Liver (tissue), 9 donors: ENCODE results near the gene FOXO6. TPM values are rescaled to one million over a fixed set of nuclear protein-coding genes. Genes with fewer than 3 reads are reported as not detected.

Experiments used
- DNase-seq: peaks from one replicate; pipeline ENCODE4 v3.0.0-alpha.2; 2017; ENCODE audit warnings: low spot score
- H3K27ac ChIP-seq, 2 donors: one replicate each; pipeline ENCODE4 v1.7.0; 2013; ENCODE audit warnings: inconsistent platforms in 2 of 2, low read length in 2 of 2, control low read depth in 1 of 2, low read depth in 1 of 2, mild to moderate bottlenecking in 1 of 2
- H3K27me3 ChIP-seq, 4 donors: one replicate each; pipeline versions ENCODE4 v1.6.1 to v1.7.0; 2013; ENCODE audit warnings: low read length in 3 of 4, inconsistent platforms in 1 of 4, mild to moderate bottlenecking in 1 of 4, moderate library complexity in 1 of 4; ENCODE audit not compliant: control insufficient read depth in 4 of 4, insufficient read depth in 4 of 4
- H3K36me3 ChIP-seq, 4 donors: one replicate each; pipeline versions ENCODE4 v1.6.1 to v1.7.0; 2013; ENCODE audit warnings: low read length in 3 of 4, mild to moderate bottlenecking in 3 of 4, low read depth in 1 of 4, moderate library complexity in 1 of 4; ENCODE audit not compliant: control insufficient read depth in 4 of 4, insufficient read depth in 3 of 4
- H3K4me1 ChIP-seq, 4 donors: one replicate each; pipeline versions ENCODE4 v1.6.1 to v1.7.0; 2013; ENCODE audit warnings: low read length in 3 of 4, mild to moderate bottlenecking in 3 of 4, moderate library complexity in 1 of 4; ENCODE audit not compliant: control insufficient read depth in 4 of 4, insufficient read depth in 4 of 4
- H3K4me3 ChIP-seq, 3 donors: one replicate each; pipeline versions ENCODE4 v1.6.1 to v1.7.0; 2013; ENCODE audit warnings: low read length in 3 of 3, control low read depth in 1 of 3, low read depth in 1 of 3, mild to moderate bottlenecking in 1 of 3
- H3K9ac ChIP-seq, 2 donors: one replicate each; pipeline ENCODE4 v1.7.0; 2013; ENCODE audit warnings: low read length in 2 of 2, mild to moderate bottlenecking in 2 of 2, moderate library complexity in 2 of 2, control low read depth in 1 of 2, low read depth in 1 of 2
- H3K9me3 ChIP-seq, 4 donors: one replicate each; pipeline versions ENCODE4 v1.6.1 to v1.7.0; 2013; ENCODE audit warnings: low read length in 3 of 4; ENCODE audit not compliant: control insufficient read depth in 4 of 4
- ATF3 ChIP-seq: IDR thresholded peaks from 2 replicates; pipeline ENCODE4 v1.6.1; 2016; ENCODE audit warnings: antibody characterized with exemption
- EGR1 ChIP-seq, 2 donors: IDR thresholded peaks; 2 replicates each; pipeline ENCODE4 v1.6.1; 2016 to 2018; ENCODE audit warnings: antibody characterized with exemption in 2 of 2, low read depth in 2 of 2
- FOXA1 ChIP-seq: IDR thresholded peaks from 2 replicates; pipeline ENCODE4 v1.6.1; 2016; ENCODE audit warnings: antibody characterized with exemption
- FOXA2 ChIP-seq: IDR thresholded peaks from 2 replicates; pipeline ENCODE4 v1.6.1; 2016; ENCODE audit warnings: antibody characterized with exemption
- GABPA ChIP-seq, 2 donors: IDR thresholded peaks in 1 of 2; conservative IDR thresholded peaks in 1 of 2; 2 replicates each; pipeline ENCODE4 v1.6.1; 2016; ENCODE audit warnings: antibody characterized with exemption in 2 of 2, mild to moderate bottlenecking in 1 of 2, moderate library complexity in 1 of 2
- HNF4G ChIP-seq: IDR thresholded peaks from 2 replicates; pipeline ENCODE4 v1.6.1; 2016; ENCODE audit warnings: antibody characterized with exemption
- JUND ChIP-seq, 2 donors: IDR thresholded peaks; 2 replicates each; pipeline ENCODE4 v1.6.1; 2016; ENCODE audit warnings: antibody characterized with exemption in 2 of 2
- MAX ChIP-seq: IDR thresholded peaks from 2 replicates; pipeline ENCODE4 v1.6.1; 2016; ENCODE audit warnings: antibody characterized with exemption
- NR2F2 ChIP-seq: IDR thresholded peaks from 2 replicates; pipeline ENCODE4 v1.6.1; 2016; ENCODE audit warnings: antibody characterized with exemption
- RAD21 ChIP-seq, 2 donors: IDR thresholded peaks; 2 replicates each; pipeline ENCODE4 v1.6.1; 2016; ENCODE audit warnings: antibody characterized with exemption in 2 of 2, mild to moderate bottlenecking in 2 of 2
- REST ChIP-seq: IDR thresholded peaks from 2 replicates; pipeline ENCODE4 v1.6.1; 2016; ENCODE audit warnings: antibody characterized with exemption, mild to moderate bottlenecking
- RXRA ChIP-seq, 2 donors: IDR thresholded peaks; 2 replicates each; pipeline ENCODE4 v1.6.1; 2017 to 2018; ENCODE audit warnings: antibody characterized with exemption in 2 of 2, mild to moderate bottlenecking in 1 of 2
- TAF1 ChIP-seq: conservative IDR thresholded peaks from 2 replicates; pipeline ENCODE4 v1.6.1; 2016; ENCODE audit warnings: antibody characterized with exemption, mild to moderate bottlenecking
- ZBTB33 ChIP-seq: IDR thresholded peaks from 2 replicates; pipeline ENCODE4 v1.6.1; 2016; ENCODE audit warnings: antibody characterized with exemption
- WGBS: extraction: QIAGEN DNeasy Blood & Tissue Kit; methylation state at CpG from one replicate; pipeline ENCODE4 v1.1.7; 2013; 5-methylcytosine and 5-hydroxymethylcytosine counted together
- polyA plus RNA-seq, 2 donors: library from polyadenylated mRNA; stranded (reverse) in 1 of 2; unstranded in 1 of 2; fragments of 200-250 nt in 1 of 2; fragments of >200 nt in 1 of 2; fragmentation: Nextera tagmentation in 1 of 2; extraction: Ambion mirVana in 1 of 2; gene quantifications; one replicate each; pipeline versions ENCODE4 v1.2.1 to v1.2.3, GENCODE V29; 2013 to 2015
- total RNA-seq, 2 donors: library from RNA; depleted of rRNA; stranded (reverse); fragments of >200 nt; gene quantifications; one replicate each; pipeline ENCODE4 v1.2.3, GENCODE V29; 2014
- donor health status: healthy.
- donor health status: healthy.
- donor health status: healthy.
- donor health status: healthy.
- donor health status: healthy.

The FOXO6 gene
- total and polyA plus RNA-seq, 4 donors = 0.02 to 0.09 (median 0.08) TPM; not detected in 1

GRCh38 chr1:41393716-41394368 is 32.6 kb downstream of the FOXO6 start:
- H3K27ac ChIP-seq = no peak overlapping the region
- TF ChIP-seq MAX (no peak), GABPA (IDR thresholded peaks at IDR 0.05 in 1 of 2, conservative IDR thresholded peaks at IDR 0.05 in 1 of 2) (no peak), TAF1 (no peak), NR2F2 (no peak), JUND (IDR thresholded peaks at IDR 0.05) (no peak), HNF4G (no peak), ZBTB33 (no peak), REST (no peak), ATF3 (no peak), RAD21 (IDR thresholded peaks at IDR 0.05) (no peak), EGR1 (IDR thresholded peaks at IDR 0.05; ENCODE audit: low read depth in 2 of 2) (no peak), RXRA (IDR thresholded peaks at IDR 0.05) (no peak), FOXA1 (no peak), FOXA2 (no peak)
- DNase-seq = no peak
- peaks cover 0 to 2% (median 0%) of the 10 kb centered on the region in 4 donors for H3K27me3 ChIP-seq
- H3K4me1 ChIP-seq = no peaks in the 10 kb centered on the region
- H3K9ac ChIP-seq = no peak overlapping the region
- H3K9me3 ChIP-seq = no peaks in the 10 kb centered on the region
- WGBS = 82% methylated on average over 6 of the region's 6 CpGs
- H3K4me3 ChIP-seq = no peak overlapping the region
- no peaks in the 10 kb centered on the region for H3K36me3 ChIP-seq

- H3K4me3 ChIP-seq = no peak overlapping the region
- no peaks in the 10 kb centered on the region for H3K36me3 ChIP-seq
- no peak for DNase-seq
- H3K27me3 ChIP-seq = peaks cover 0 to 2% (median 0%) of the 10 kb centered on the region in 4 donors
- no peaks in the 10 kb centered on the region for H3K9me3 ChIP-seq
- no peak overlapping the region for H3K27ac ChIP-seq
- 63% methylated on average over 10 of the region's 10 CpGs for WGBS
- H3K4me1 ChIP-seq = no peaks in the 10 kb centered on the region
- TF ChIP-seq ATF3 (no peak), EGR1 (IDR thresholded peaks at IDR 0.05; ENCODE audit: low read depth in 2 of 2) (no peak), FOXA1 (no peak), MAX (no peak)
- no peak overlapping the region for H3K9ac ChIP-seq
Measured at GRCh38 chr1:41394369-41394744, 33.1 kb downstream of the FOXO6 start.
